HepG2 (cell line): ENCODE measurements around the gene NPSR1. TPM values are rescaled to one million over a fixed set of nuclear protein-coding genes. Genes with fewer than 3 reads are reported as not detected.

Experiments used
- ATAC-seq: fragments of 200-7000 bp; cut with Tn5 transposase; 3 replicates; pipeline ENCODE4 v1.9.1; 2020; ENCODE audit warnings: mild to moderate bottlenecking, moderate library complexity
- BruUV-seq: library from RNA; stranded (reverse); fragments of 400-500 nt; replicated peaks from 2 replicates; lab custom pipeline; 2021; lab: Mats Ljungman, UMichigan
- CTCF ChIA-PET: fragments of 300-600 bp; formaldehyde crosslinking; extraction: SDS; loops from one replicate; lab custom pipeline; 2021; ENCODE audit warnings: low total read pairs, inconsistent platforms, low intra/inter-chr PET ratio; lab: Yijun Ruan, JAX
- POLR2A ChIA-PET: fragments of 350-600 bp; sonication (Branson Sonifier 250); formaldehyde crosslinking; loops from one replicate; lab custom pipeline; 2020; ENCODE audit warnings: antibody characterized with exemption, inconsistent platforms; lab: Yijun Ruan, JAX
- DNase-seq: peaks from one replicate; pipeline ENCODE4 v3.0.0-alpha.2; 2015; ENCODE audit warnings: low spot score
- FAIRE-seq: peaks from 3 replicates; lab custom pipeline; 2011; peaks lifted over from hg19 to GRCh38; lab: Jason Lieb, UNC
- H2AFZ ChIP-seq: one replicate; pipeline ENCODE4 v1.6.1; 2011; ENCODE audit warnings: low read length, inconsistent platforms
- H3K27ac ChIP-seq: fragments of 300-600 bp; 3 replicates; pipeline ENCODE4 v1.8.0; 2011; ENCODE audit warnings: mixed run types, mild to moderate bottlenecking, mixed read lengths, low read length, inconsistent platforms; ENCODE audit not compliant: insufficient read depth; ENCODE audit errors: extremely low read length
- H3K27me3 ChIP-seq, 2 experiments: fragments of 200-600 bp in 1 of 2; 2 replicates in 1 of 2; 3 replicates in 1 of 2; pipeline versions ENCODE4 v1.6.0 to v1.8.0; 2011; ENCODE audit warnings: low read length in 2 of 2, mild to moderate bottlenecking in 2 of 2, moderate library complexity in 2 of 2, inconsistent platforms in 1 of 2; ENCODE audit not compliant: insufficient read depth in 2 of 2, control insufficient read depth in 1 of 2
- H3K36me3 ChIP-seq, 2 experiments: fragments of 200-600 bp in 1 of 2; replicated peaks in 1 of 2; 2 replicates in 1 of 2; 3 replicates in 1 of 2; pipeline versions ENCODE4 v1.5.1 to v1.8.0; 2011; ENCODE audit warnings: low read length in 2 of 2, inconsistent platforms in 1 of 2; ENCODE audit not compliant: insufficient read depth in 2 of 2, control insufficient read depth in 1 of 2
- H3K4me1 ChIP-seq: 2 replicates; pipeline ENCODE4 v1.5.1; 2012; ENCODE audit warnings: low read length, inconsistent platforms; ENCODE audit not compliant: insufficient read depth
- H3K4me2 ChIP-seq: 2 replicates; pipeline ENCODE4 v1.6.0; 2011; ENCODE audit warnings: low read depth, low read length, inconsistent platforms
- H3K4me3 ChIP-seq, 3 experiments: fragments of 200-600 bp in 1 of 3; sonication (generic), shearing (Covaris generic) in 1 of 3; replicated peaks in 1 of 3; 2 replicates each; pipeline ENCODE4 v1.5.1; 2011 to 2016; ENCODE audit warnings: low read length in 3 of 3, inconsistent platforms in 2 of 3, low read depth in 2 of 3, mild to moderate bottlenecking in 2 of 3, control low read depth in 1 of 3, mixed read lengths in 1 of 3; ENCODE audit not compliant: insufficient read depth in 1 of 3
- H3K79me2 ChIP-seq: one replicate; pipeline ENCODE4 v1.6.1; 2011; ENCODE audit warnings: low read length, inconsistent platforms; ENCODE audit not compliant: insufficient read depth
- H3K9ac ChIP-seq: 2 replicates; pipeline ENCODE4 v1.6.0; 2011; ENCODE audit warnings: mild to moderate bottlenecking, low read depth, low read length, inconsistent platforms; ENCODE audit not compliant: insufficient read depth
- H3K9me3 ChIP-seq: 2 replicates; pipeline ENCODE4 v1.5.1; 2012; ENCODE audit warnings: mild to moderate bottlenecking, low read length
- H4K20me1 ChIP-seq: 2 replicates; pipeline ENCODE4 v1.6.0; 2011; ENCODE audit warnings: inconsistent platforms, mild to moderate bottlenecking, low read length, moderate library complexity; ENCODE audit not compliant: insufficient read depth
- FOSL2 ChIP-seq: sonication (generic); formaldehyde crosslinking; IDR thresholded peaks from 2 replicates; pipeline ENCODE4 v1.4.0; 2020; ENCODE audit warnings: missing genetic modification reagents
- STAG1 ChIP-seq: sonication (generic); formaldehyde crosslinking; IDR thresholded peaks from 2 replicates; pipeline ENCODE4 v1.4.0; 2020; ENCODE audit warnings: missing genetic modification reagents
- ZBTB1 ChIP-seq: sonication (generic); formaldehyde crosslinking; IDR thresholded peaks from 2 replicates; pipeline ENCODE4 v1.4.0; 2020; ENCODE audit warnings: missing genetic modification reagents, borderline replicate concordance
- ZNF24 ChIP-seq: fragments of 450-650 bp; IDR thresholded peaks from 2 replicates; pipeline ENCODE4 v1.6.1; 2017; ENCODE audit warnings: antibody characterized with exemption, mild to moderate bottlenecking
- ZNF614 ChIP-seq: IDR thresholded peaks from 2 replicates; pipeline ENCODE4 v1.6.1; 2018; ENCODE audit warnings: missing biosample characterization, missing genetic modification reagents, inconsistent platforms, borderline replicate concordance
- WGBS: methylation state at CpG from one replicate; pipeline ENCODE4 v1.1.6; 2017; ENCODE audit warnings: low lambda C conversion rate; 5-methylcytosine and 5-hydroxymethylcytosine counted together
- in situ Hi-C: cut with HindIII; loops from 2 replicates; pipeline ENCODE4 v1.10.0; 2017; ENCODE audit warnings: low pct_unique_long_range_greater_than_20kb; ENCODE audit not compliant: extremely low pct_ligation_motif_present
- intact Hi-C: fragments of 100-400 bp; cut with micrococcal nuclease; formaldehyde crosslinking; loops from one replicate; pipeline ENCODE4 v1.10.0; 2022; ENCODE audit not compliant: unreplicated experiment
- polyA plus RNA-seq, 8 experiments: library from polyadenylated mRNA; depleted of rRNA in 3 of 8; stranded (reverse) in 7 of 8; unstranded in 1 of 8; fragments of >200 nt; fragmentation: Illumina TruSeq in 4 of 8; extraction: Trizol in 4 of 8; gene quantifications; 2 replicates each; pipeline versions ENCODE4 v1.2.1 to v1.2.3, GENCODE V29; 2011 to 2016; ENCODE audit warnings: low read depth in 4 of 8, missing spikeins in 1 of 8, mixed read lengths in 1 of 8; ENCODE audit not compliant: insufficient read depth in 1 of 8
- total RNA-seq, 5 experiments: library from RNA; depleted of rRNA; stranded (reverse); fragments of >200 nt; fragmentation: Illumina TruSeq; extraction: Trizol; gene quantifications; 2 replicates each; pipeline ENCODE4 v1.2.3, GENCODE V29; 2016; ENCODE audit warnings: low read depth in 1 of 5
- TF ChIP-seq, protein P1 (sequence below): sonication (generic); formaldehyde crosslinking; IDR thresholded peaks from 2 replicates; pipeline ENCODE4 v1.5.0; 2020; ENCODE audit warnings: mild to moderate bottlenecking, missing genetic modification reagents, moderate library complexity

The NPSR1 gene
- total and polyA plus RNA-seq, 2 of the 13 experiments (the other 11 are each of a cell fraction or from before 2014, with no cell fraction given), result not detected

DNA sequence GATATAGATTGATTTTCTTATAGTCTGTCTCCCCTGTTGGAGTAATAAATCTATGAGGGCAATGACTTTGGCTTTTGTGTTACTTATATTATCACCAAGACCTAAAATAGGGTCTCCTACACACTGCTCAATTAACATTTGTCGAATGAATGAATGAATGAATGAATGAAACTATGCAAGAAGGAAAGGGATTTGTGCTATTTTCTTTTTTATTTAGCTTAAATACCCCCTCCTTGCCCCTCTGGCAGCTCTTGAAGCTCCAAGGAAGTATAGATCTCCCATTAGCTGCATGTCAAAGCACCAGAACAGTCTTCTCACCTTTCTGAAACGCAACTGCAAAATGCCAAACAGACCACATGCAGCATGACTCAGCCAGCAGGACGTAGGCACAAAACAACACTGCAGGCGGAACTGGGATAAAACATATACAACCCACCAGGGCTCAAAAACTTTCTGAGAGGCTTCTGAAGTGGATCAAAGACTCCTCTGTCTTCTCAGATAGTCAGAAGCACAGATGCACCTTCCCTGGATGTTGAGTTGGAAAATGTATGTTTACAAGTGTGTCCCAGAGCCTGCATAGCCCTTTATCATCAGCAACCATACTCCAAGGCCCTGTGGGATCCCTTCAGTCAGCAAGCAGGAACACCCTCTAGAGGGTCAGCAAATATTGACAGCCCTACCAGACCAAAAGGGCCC is 187.8 kb downstream of the NPSR1 start:
- Histone ChIP-seq H3K36me3 (no peaks in the 10 kb centered on the region), H3K4me1 (peaks cover 7% of the 10 kb centered on the region; the same call in 1 of the 2 replicates), H4K20me1 (no peaks in the 10 kb centered on the region), H3K9ac (no peak overlapping the region), H3K4me2 (peak overlapping the region; percentile 43), H2AFZ (no peak overlapping the region), H3K4me3 (no peak overlapping the region), H3K27me3 (peaks cover 0 to 10% of the 10 kb centered on the region in 2 experiments; a peak in 1 of 5 replicates), H3K27ac (no peak overlapping the region), H3K9me3 (no peaks in the 10 kb centered on the region), H3K79me2 (no peaks in the 10 kb centered on the region)
- DNase-seq (peak; percentile 18), FAIRE-seq (peak; percentile 36), ATAC-seq (peak; percentile 88)
- CTCF ChIA-PET, result interaction anchor here (0.6 kb wide), 1 partner anchor 22 kb away, joined by 3 read pairs; no protein-coding TSS in a partner anchor
- no TSS peak for BruUV-seq
- intact Hi-C loops, result loop anchor here (1.0 kb wide), 1 partner anchor 87 kb away; no protein-coding TSS in a partner anchor
- POLR2A ChIA-PET, result no interaction called here
- in situ Hi-C loops, result no loop called here
- WGBS, result 8% methylated on average over 4 of the region's 4 CpGs
- TF ChIP-seq ZBTB1 (CRISPR knock-in tag) (no peak), ZNF614 (CRISPR knock-in tag) (no peak), ZNF24 (peak; percentile 77; the same call in 1 of the 2 replicates), FOSL2 (peak; percentile 61), STAG1 (CRISPR knock-in tag) (peak; percentile 43)
- TF ChIP-seq, protein P1, sequence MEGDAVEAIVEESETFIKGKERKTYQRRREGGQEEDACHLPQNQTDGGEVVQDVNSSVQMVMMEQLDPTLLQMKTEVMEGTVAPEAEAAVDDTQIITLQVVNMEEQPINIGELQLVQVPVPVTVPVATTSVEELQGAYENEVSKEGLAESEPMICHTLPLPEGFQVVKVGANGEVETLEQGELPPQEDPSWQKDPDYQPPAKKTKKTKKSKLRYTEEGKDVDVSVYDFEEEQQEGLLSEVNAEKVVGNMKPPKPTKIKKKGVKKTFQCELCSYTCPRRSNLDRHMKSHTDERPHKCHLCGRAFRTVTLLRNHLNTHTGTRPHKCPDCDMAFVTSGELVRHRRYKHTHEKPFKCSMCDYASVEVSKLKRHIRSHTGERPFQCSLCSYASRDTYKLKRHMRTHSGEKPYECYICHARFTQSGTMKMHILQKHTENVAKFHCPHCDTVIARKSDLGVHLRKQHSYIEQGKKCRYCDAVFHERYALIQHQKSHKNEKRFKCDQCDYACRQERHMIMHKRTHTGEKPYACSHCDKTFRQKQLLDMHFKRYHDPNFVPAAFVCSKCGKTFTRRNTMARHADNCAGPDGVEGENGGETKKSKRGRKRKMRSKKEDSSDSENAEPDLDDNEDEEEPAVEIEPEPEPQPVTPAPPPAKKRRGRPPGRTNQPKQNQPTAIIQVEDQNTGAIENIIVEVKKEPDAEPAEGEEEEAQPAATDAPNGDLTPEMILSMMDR (CRISPR knock-in tag), result peak; percentile 35; the same call in 1 of the 2 replicates
